ENCODE data around the gene NEDD8.

NEDD8 gene

DNA sequence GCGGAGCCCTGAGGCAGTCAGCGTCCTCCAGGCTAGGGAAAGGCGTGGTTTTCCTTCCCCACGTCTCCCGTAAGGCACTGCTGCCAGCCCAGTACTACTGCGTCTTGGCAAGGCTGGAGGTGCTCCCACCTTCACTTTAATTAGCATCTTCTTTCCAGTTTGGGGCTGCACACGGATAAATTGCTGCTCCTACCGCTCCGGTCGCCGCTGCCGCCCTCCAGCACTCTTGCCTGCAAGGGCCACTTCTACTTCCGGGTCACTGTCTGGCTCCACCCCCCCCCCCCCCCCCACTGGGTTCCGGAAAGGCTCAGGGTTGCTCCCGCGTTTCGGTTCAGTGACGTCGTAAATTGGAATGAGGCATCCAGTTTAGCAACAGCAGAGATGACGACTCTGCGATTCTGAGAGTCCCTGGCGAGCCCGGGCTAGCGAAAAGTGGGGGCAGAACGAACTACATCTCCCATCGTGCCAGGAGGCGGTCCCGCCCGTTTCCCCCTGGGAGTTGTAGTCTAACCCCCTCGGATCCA is at the start of gene NEDD8:
TSS of gene NEDD8 (minus strand) at position 247 of the 524 bp plus-strand sequence. CDS start at position 147, 100 bp downstream.
- FAIRE-seq = peak; percentile 88
- DNase-seq (ENCODE audit: insufficient read length, low spot score) = peak; percentile 62

DNA sequence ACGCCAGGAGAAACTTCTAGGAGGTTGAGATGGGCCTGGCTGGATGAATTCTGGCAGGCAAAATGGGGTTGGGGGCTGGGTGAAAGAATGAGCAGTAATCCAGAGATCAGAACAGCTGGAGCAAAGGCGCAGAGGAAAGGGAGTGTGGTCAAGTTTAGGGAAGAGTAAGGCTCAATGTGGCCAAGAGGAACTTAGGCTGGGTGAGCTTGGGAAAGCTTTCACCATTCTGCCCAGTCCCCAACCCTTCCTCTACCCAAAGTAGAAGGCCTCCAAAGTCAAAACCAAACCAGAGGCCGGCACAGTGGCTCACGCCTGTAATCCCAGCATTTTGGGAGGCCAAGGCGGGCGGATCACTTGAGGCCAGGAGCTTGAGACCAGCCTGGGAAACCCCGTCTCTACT is 49.5 kb upstream of the NEDD8 start:
- no peak for DNase-seq (ENCODE audit: insufficient read length, low spot score)
- FAIRE-seq = no peak

DNA sequence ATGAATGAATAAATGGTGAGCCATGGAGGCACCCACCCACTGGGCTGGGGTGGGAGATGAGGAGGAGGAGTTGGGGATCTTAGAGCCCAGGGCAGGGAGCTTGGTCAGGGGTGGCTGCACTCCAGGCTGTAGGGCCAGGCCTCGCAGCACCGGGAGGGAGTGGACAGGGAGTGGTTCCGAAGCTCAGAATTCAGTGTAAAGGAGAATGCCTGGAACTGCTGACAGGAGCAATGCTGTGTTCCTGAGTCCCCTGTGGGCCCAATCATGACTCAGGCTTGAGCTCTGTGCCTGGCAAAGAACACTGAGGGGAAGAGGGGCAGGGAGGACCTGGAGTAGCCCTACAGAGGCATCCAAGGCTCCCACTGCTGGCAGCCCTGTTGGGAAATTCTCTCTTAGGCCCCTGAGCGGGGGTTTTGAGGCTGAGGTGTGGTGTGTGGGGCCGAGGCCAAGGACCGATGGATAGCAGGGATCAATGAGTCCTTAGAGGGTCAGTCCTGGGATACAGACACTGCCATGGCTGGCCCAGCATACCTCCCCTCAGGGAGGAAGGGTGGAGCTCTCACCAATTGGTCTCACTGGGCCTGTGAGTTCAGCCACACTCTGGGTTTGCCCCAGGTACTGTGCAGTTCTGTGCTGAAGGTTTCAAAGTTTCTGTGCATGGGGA is 48.8 kb upstream of the NEDD8 start:
- DNase-seq (ENCODE audit: insufficient read length, low spot score) (no peak), FAIRE-seq (no peak)

DNA sequence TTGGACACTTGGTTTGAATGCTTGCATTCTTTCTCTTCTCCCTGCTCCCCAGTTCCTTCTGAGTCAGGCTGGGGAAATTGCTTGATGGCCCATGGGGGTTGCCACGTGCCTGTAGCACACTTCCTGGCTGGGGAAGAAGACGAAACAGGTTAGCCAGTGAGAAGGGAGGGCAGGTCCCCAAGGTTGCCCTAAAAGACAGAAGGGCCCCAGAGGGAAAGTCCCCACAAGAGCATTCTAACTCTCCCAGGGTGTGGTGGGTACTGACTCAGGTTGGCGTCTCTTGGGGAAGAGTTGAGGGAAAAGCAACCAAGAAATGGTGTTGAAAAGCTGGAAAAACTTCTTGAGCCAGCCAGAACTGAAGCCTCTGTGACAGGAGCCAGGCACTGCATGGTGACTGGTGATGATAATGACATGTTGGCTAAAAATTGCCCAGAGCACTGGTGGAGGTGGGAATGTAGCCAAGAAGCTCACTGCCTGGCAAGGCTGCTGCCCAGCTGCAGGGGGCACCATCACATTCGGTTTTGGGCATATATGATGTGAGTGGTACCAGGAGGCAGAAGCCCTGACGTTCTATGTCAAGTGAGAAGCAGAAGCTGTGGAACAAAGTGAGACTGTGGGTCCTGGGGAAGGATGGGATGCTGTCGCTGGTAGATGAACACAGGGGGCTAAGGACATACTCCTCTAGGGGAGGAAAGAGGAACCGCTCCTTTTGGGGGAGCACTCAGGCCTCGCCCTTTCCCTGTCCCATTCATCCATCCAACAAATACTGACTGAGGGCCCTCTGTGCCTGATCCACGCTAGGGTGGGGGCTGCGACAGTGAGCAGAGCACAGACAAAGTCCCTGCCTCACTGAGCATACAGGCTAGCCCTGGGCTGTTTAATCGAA is 47.4 kb upstream of the NEDD8 start:
- FAIRE-seq = peak; percentile 72
- DNase-seq (ENCODE audit: insufficient read length, low spot score) = peak; percentile 37

DNA sequence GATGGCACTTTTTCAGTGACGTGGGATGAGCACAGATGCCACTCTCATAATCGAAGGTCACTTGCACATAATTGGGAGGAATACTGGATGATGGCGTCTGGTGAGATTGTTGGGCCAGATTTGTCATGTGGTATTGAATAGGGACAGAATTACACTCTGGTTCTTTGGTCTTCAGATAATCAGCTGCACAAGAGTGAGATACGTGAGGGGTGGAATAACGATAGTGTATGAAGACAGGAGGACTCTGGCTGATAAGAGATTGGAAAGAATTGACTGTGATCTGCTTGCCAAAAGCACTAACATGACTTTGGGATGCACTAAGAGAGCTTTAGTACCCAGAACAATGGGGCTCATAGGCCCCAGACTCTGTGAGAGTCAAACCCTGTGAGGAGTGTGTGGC is 46.3 kb upstream of the NEDD8 start:
- DNase-seq (ENCODE audit: insufficient read length, low spot score) (no peak), FAIRE-seq (no peak)

DNA sequence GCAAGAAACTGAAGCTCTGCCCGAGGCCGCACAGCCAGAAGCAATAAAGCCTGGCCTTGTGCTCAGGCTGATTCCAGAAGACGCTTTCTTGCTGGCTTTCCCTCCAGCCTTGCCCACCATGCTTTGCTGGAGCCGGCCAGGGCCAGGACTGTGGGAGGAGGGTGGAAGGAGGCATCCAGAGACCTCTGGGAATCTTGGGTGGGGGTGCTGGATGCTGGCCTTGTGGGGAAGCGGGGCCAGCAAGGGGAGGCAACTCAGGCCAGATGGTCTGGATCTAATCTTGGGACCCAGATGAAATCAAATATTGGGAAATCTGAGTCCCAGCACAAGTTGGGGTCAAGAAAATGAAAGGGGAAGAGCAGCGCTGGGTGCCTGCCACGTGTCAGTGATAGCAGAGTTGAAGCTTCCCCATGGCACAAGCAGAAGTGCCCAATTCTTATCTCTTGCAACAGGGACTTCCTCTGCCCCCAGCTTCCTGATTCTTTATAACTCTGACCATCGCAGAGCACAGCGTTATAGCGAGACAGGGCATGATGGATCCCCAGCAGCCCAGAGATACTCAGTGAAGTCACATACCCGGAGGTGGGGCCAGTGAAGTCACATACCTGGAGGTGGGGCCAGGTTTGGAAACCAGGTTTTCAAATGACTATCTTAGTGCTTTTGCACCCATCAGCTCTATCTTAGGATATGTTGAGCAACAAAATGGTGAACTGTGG is 45.6 kb upstream of the NEDD8 start:
- DNase-seq (ENCODE audit: insufficient read length, low spot score) (no peak), FAIRE-seq (no peak)

DNA sequence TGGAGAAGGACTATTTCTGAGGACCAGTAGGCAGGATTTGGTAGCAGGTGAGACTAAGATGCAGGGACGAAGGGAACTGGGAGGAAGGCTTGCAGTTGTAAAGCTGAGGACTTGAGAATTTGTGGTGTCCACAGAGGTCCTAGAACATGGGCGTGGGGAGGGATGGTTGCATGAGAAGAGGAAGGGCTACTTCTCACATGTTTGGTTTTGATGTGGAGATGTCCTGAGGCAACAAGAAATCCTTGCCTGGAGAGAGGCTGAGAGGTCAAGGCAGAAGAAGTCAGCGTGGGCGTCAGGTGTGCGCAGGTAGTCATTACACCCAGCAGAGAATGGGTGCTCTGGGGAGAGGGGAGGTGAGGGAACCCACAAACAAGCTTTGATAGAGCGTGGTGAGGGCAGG is 44.9 kb upstream of the NEDD8 start:
- DNase-seq (ENCODE audit: insufficient read length, low spot score) (no peak), FAIRE-seq (no peak)

DNA sequence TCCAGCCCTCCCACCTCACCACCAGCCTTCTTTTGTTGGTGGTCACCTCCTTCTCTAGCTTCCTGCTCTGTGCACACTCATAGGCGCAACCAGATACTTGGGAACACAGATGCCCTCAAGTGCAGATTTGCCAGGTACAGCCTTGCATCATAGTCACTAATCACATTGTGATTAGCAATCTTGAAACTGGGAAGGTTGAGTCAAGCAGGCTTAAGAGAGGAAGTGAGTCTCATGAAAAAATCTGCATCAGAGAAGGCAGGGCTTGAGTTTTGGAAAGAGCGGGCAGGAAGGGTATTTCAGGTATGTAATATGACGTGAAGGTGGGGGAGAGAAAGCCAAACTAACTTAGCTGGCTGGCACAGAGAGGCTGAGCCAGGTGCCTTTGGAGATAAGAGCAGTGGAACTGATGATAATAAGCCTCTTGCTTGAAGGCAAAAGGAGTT is 42.0 kb upstream of the NEDD8 start:
- peak; percentile 60 for DNase-seq (ENCODE audit: insufficient read length, low spot score)
- peak; percentile 96 for FAIRE-seq

DNA sequence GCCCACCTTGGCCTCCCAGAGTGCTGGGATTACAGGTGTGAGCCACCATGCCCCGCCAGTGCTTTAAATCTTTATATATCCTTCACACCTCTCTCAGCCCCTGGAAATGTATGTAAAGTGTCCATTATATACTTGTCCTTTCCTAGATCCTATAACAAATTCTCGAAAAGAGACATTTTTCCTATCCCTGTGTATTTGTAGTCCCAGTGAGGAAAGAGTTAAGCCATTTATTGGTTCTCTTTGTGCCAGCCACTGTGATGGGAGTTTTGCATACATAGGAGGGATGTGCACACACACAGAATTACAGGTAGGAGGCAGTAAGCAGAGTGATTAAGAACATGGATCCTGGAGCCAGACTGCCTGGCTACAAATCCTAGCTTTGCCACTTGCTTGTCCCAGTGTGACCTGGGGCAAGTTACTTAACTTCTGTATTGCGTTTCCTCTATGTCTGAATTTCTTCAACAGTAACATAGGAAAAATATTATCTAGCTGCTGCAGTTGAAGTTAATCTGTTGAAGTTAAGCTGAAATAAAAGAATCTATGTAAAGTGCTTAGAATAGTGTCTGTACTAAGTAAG is 41.3 kb upstream of the NEDD8 start:
- DNase-seq (ENCODE audit: insufficient read length, low spot score) (no peak), FAIRE-seq (no peak)

DNA sequence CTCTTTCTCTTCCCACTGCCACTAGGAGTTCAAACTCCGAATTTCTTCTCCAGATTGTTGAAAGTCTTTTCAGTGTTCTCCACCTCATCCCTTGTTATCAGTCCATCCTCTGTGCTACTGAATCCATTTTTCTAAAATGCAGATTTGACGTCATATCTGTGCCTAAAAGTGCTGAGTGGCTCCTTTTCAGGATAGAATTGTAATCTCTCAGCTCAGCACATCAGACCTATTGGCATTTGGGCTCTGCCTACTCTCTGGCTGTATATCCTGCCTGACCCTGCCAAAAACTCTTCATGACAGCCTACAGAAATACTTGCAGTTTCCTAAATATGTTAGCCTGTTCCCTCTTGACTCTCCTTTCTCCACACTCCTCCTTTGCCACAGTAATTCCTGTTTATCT is 40.3 kb upstream of the NEDD8 start:
- no peak for DNase-seq (ENCODE audit: insufficient read length, low spot score)
- FAIRE-seq = no peak

DNA sequence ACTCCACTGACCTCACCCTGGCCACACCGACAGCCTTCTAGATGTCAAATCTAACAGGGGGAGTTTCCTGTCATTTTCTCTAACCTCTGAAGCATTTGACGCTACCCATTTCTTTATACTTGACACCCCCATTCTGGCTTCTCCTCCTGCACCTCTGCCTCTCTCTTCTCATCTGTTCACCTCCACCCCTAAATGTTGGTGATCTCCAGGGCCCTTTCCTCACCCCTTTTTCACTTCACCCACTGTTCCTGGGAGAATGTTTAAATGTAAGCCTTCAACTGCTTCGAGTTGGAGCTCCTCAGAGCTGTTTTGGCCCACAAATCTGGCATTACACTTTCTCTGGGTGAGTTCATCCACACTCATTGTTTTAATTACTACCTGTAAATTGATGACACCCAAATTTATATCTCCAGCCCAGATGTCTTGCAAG is 39.7 kb upstream of the NEDD8 start:
- DNase-seq (ENCODE audit: insufficient read length, low spot score) (no peak), FAIRE-seq (no peak)

DNA sequence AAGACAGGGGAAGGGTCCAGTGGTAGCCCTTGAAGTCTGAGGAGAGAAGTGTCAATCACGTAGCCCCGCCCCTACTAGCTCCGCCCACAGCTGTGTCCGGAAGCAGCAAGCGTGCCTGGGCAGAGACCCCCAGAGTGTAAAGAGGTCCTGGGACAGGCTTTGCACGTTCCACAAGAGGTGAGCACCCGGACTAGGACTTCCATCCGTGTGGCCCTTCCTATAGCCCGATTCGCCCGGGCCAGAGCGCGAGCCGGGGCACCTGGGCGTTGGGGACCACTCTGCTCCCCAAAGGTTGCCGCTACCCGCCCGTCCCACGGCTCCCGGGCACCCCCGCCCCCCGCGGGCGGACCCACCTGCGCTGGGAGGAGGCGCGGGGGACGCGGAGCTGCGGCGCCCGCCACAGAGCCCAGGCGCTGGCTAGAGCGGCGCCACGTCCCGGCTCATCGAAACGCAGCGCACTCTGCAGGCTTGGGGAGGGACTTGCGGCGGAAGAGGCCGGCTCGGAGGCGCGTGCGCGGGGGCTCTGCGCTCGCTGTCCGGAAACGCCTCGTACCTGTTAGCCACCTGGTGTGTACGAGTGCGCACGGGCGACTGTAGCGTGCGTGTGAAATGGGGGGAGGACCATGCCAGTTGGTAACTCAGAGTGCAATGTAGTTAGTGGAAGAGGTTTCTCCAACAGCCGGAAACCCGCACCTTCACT is 39.1 kb upstream of the NEDD8 start, which contains the start of gene RABGGTA:
TSS of gene RABGGTA (minus strand) at position 464 of the 700 bp plus-strand sequence. CDS start 482 bp downstream, outside the sequence.
- DNase-seq (ENCODE audit: insufficient read length, low spot score) (peak; percentile 91), FAIRE-seq (peak; percentile 82)

DNA sequence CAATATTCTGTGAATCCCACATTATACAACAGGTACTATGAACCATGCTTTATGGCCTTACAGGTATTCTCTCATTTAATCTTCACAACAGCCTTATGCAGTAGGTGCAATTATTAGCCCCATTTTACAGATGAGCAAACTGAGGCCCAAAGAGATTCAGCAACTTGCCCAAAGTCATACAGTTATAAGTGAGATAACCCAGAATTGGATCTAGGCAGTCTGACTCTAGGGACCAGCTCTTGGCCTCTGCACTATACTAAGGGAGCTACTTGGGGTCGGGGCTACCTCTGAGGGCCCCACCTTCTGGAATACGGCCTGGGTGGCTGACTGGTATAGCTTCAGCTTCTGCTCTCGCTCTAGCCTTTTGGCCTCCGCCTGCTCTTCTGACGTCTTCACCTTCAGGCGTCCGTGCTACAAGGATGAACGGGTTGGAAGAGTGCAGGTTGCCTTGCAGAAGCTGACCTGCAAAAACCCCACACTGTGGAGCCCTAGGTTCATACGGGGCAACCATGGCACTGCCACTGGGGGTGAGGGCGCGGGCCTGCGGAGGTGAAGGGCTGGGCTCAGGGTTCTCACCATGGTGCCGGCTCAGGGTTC is 38.5 kb upstream of the NEDD8 start:
- FAIRE-seq = no peak
- DNase-seq (ENCODE audit: insufficient read length, low spot score) = no peak

DNA sequence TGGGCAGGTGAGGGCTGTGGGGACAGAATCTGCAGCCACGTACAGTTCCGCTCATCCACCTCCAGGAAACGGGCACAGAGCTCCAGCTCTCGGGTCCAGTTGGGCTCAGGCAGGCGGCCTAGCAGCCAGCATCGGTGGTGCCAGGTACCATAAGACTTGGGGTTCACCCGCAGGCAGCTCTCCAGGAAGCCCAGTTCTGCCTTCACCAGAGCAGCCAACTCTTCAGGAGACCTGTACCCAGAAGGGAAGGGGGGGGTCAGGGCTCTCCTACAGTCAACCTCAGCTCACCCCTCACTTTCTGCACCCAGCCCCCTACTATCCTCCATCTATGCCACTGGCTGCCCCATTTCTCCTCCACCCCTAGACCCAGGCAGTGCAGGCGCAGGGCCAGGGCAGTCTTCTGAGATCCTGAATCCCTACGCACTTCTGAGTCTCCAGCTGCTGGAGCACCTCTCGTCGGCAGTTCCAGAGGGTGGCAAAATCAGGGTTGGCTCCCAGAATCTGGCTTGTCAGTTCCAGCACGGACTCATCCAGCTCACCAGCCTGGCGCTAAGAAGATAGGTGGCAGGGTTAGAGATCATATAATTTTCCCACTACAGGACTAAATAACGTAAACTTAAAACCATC is 37.9 kb upstream of the NEDD8 start:
- FAIRE-seq = no peak
- no peak for DNase-seq (ENCODE audit: insufficient read length, low spot score)

DNA sequence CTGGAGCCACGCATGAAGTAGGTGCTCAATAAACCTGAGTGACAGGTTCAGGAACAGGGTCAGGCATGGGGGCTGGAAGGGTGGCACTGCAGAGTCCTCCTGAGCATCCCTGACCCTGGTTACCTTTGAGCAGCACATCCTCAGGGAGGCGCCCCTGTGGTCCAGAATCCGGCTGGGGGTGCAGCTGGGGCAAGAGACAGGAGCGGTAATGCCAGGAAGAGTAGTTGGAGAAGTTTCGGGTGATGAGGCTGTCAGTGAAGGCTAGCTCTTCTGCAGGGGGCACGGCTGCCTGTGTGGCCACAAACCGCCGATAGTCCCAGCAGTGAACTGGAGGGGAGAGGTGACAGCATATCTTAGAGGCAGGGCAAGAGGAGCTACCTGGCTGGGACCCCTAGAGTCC is 37.2 kb upstream of the NEDD8 start:
- no peak for DNase-seq (ENCODE audit: insufficient read length, low spot score)
- FAIRE-seq = no peak

DNA sequence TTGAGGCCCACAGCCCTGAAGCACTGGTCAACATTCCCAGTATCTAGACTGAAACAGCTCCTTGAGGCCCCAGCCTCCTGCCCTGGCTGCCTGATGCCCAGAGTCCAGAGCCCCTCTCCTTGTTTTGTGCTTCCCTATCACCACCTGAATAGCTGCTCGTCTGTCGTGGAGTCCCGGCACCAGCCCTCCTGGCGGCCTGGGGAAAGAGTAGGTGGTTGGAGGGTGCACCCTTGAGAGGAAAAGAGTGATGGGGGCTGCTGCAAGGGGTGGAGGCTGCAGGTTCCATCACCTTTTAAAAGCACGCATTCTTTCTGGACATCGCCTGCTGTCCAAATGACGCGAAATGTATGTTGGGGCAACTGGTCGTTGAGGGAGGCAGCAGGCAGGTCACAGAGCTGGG is 36.1 kb upstream of the NEDD8 start:
- no peak for DNase-seq (ENCODE audit: insufficient read length, low spot score)
- no peak for FAIRE-seq

DNA sequence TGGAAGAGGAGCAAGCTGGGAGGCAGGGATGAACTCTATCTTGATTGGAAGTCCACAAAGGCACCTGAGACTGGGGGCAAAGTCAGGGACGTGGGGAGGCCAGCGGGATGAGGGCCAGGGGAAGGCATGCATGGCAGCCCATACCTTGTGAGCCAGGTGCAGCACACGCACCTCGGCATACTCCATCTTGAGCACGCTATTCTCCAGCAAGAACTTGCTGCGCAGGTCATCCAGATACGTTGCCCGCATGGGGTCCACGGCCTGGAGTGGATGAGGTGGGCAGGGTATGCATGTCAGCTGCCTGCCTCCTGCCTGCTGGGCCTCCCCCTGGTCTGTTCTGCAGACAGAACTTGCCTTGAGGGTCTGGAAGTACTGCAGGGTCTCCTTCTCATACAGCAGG is 35.3 kb upstream of the NEDD8 start:
- FAIRE-seq = no peak
- DNase-seq (ENCODE audit: insufficient read length, low spot score) = no peak

DNA sequence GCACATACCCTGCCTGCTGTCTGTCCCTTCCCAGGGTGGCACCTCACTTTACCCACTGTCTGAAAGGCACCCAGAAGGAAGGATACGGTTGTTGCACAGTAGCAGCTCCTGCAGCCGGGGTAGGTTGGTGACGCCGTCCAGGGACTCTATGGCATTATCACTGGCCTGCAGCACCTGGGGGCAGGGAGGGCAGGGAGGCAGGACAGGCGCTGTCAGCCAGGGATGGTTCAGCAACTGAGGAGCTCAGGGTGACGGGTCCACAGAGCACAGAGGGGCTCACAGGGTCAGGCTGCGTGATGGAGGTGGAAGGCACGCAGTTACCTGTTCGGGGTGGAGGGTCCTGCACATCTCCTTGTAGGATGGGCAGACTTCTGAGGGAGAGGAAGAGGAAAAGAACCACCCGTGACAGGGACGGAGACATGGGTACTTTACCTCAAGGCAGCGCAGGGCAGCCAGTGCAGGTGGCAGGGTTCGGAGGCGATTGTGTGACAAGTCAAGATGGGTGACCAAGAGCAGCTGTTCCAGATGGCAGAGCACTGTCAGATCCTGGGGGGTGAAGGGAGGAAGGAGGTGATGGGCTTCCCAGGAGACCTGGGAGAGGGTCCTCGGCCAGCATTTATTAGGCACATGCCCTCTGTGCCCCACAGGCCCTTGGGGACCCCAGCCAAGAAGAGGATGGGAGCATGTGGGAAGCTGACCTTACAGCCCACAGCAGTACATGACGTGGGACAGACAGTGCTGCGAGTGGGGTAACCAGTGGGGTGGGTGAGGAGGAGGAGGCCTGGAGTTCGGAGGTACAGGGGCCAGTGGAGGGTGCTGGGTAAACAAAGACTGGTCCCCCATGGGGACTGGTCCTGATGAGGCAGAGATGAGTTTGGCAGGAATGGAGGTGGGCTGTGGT is 34.4 kb upstream of the NEDD8 start:
- FAIRE-seq (no peak), DNase-seq (ENCODE audit: insufficient read length, low spot score) (no peak)
